Measurements from ENCODE around the gene LMNB1. TPM values are rescaled to one million over a fixed set of nuclear protein-coding genes. Genes with fewer than 3 reads are reported as not detected.

The LMNB1 gene
- total RNA-seq, 1 experiment from 2014 or later = 119 TPM

DNA sequence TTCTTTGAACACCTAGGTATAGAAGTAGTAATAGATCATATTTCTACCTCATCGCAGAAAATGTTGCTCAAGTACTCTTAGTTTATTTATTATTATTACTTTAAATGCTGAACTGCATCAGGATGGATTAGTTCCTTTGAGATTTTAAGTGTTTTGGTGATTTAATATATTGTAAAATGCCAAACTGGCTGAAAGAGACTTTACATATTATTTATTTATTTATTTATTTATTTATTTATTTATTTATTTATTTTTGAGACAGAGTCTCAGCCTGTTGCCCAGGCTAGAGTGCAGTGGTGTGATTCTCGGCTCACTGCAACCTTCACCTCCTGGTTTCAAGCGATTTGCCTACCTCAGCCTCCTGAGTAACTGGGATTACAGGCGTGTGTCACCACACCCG, 42.3 kb downstream of the LMNB1 start:
- no peak overlapping the region for H3K27ac ChIP-seq (ENCODE audit: low read length)
- no peaks in the 10 kb centered on the region for H3K9me3 ChIP-seq (ENCODE audit: low read length)
- DNase-seq (no peak), ATAC-seq (no peak)
- H4K20me1 ChIP-seq (ENCODE audit: low read length) = 0 out of 2 replicates have a peak, but pooled peaks cover 12% of the 10 kb centered on the region
- no peak overlapping the region for H2AFZ ChIP-seq (ENCODE audit: low read length)
- H3K36me3 ChIP-seq (ENCODE audit: low read depth, low read length) = peaks cover 71% of the 10 kb centered on the region
- no peaks in the 10 kb centered on the region for H3K27me3 ChIP-seq (ENCODE audit: low read length)
- H3K9me2 ChIP-seq (replicated peaks; ENCODE audit: low read length) = no peaks in the 10 kb centered on the region
- no peak overlapping the region for H3K4me2 ChIP-seq (ENCODE audit: low read length)
- ChIA-PET POLR2A (ENCODE audit: unreplicated experiment) (no interaction called here), CTCF (no interaction called here)
- H3K79me2 ChIP-seq (ENCODE audit: low read length) = peaks cover 45% of the 10 kb centered on the region
- intact Hi-C loops (cut with micrococcal nuclease) = no loop called here
- no TSS peak for BruUV-seq (replicated peaks)
- peaks cover 8% of the 10 kb centered on the region for H3K4me1 ChIP-seq (ENCODE audit: insufficient read depth, low read length)
- TF ChIP-seq EZH2phosphoT487 (IDR thresholded peaks at IDR 0.05; ENCODE audit: borderline replicate concordance, low read length) = no peak
- TF ChIP-seq, protein P1, sequence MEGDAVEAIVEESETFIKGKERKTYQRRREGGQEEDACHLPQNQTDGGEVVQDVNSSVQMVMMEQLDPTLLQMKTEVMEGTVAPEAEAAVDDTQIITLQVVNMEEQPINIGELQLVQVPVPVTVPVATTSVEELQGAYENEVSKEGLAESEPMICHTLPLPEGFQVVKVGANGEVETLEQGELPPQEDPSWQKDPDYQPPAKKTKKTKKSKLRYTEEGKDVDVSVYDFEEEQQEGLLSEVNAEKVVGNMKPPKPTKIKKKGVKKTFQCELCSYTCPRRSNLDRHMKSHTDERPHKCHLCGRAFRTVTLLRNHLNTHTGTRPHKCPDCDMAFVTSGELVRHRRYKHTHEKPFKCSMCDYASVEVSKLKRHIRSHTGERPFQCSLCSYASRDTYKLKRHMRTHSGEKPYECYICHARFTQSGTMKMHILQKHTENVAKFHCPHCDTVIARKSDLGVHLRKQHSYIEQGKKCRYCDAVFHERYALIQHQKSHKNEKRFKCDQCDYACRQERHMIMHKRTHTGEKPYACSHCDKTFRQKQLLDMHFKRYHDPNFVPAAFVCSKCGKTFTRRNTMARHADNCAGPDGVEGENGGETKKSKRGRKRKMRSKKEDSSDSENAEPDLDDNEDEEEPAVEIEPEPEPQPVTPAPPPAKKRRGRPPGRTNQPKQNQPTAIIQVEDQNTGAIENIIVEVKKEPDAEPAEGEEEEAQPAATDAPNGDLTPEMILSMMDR (conservative IDR thresholded peaks at IDR 0.05; ENCODE audit: low read depth, low read length) = no peak
- H3K9ac ChIP-seq (ENCODE audit: low read length) = no peak overlapping the region
- no peaks in the 10 kb centered on the region for H3F3A ChIP-seq (ENCODE audit: low read length, unreplicated experiment)
- H3K4me3 ChIP-seq (ENCODE audit: low read length) = no peak overlapping the region

DNA sequence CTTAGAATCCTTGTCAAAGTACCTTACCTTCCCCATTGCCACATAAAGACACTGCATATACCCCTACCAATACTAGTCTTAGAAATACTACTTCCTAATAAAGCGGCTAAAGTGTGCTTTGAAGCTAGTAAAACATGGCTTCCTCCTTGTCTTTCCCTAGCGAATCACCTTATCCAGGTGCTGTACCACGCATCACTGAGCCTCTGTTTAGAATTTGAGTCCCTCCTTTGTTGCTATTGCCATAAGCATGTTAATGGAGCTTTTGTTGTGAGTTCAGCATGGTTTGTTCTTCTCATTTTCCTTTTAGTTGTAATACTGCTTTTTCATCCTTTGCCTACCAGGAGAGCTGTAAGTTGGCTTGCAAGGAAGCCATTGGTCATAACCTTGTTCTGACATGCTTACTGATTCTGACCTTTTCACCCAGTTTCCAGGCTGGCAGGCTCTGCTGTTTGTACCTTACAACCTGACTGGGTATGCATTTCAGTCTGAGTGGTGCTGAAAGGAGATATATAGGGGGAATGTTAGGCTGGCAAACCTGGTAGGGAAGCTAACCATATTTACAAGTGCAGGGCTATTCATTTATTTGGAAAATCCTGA, 49.8 kb downstream of the LMNB1 start:
- intact Hi-C loops (cut with micrococcal nuclease) = no loop called here
- Histone ChIP-seq H3K79me2 (ENCODE audit: low read length) (0 out of 2 replicates have a peak, but pooled peaks cover 12% of the 10 kb centered on the region), H2AFZ (ENCODE audit: low read length) (no peak overlapping the region), H3K27me3 (ENCODE audit: low read length) (no peaks in the 10 kb centered on the region), H3K9me3 (ENCODE audit: low read length) (no peaks in the 10 kb centered on the region), H3K36me3 (ENCODE audit: low read depth, low read length) (peaks cover 87% of the 10 kb centered on the region), H4K20me1 (ENCODE audit: low read length) (0 out of 2 replicates have a peak, but pooled peaks cover 11% of the 10 kb centered on the region), H3K4me3 (ENCODE audit: low read length) (no peak overlapping the region), H3K9me2 (replicated peaks; ENCODE audit: low read length) (no peaks in the 10 kb centered on the region), H3K4me2 (ENCODE audit: low read length) (no peak overlapping the region), H3K4me1 (ENCODE audit: insufficient read depth, low read length) (no peaks in the 10 kb centered on the region), H3K9ac (ENCODE audit: low read length) (no peak overlapping the region), H3F3A (ENCODE audit: low read length, unreplicated experiment) (peaks cover 3% of the 10 kb centered on the region), H3K27ac (ENCODE audit: low read length) (no peak overlapping the region)
- ChIA-PET POLR2A (ENCODE audit: unreplicated experiment) (no interaction called here), CTCF (no interaction called here)
- DNase-seq = no peak
- no peak for TF ChIP-seq EZH2phosphoT487 (IDR thresholded peaks at IDR 0.05; ENCODE audit: borderline replicate concordance, low read length)
- TF ChIP-seq EZH2 (IDR thresholded peaks at IDR 0.05; ENCODE audit: low read length, unreplicated experiment) = no peak
- TF ChIP-seq, protein P1 (conservative IDR thresholded peaks at IDR 0.05; ENCODE audit: low read depth, low read length) = no peak
- no peak for ATAC-seq
- BruUV-seq (replicated peaks) = no TSS peak

DNA sequence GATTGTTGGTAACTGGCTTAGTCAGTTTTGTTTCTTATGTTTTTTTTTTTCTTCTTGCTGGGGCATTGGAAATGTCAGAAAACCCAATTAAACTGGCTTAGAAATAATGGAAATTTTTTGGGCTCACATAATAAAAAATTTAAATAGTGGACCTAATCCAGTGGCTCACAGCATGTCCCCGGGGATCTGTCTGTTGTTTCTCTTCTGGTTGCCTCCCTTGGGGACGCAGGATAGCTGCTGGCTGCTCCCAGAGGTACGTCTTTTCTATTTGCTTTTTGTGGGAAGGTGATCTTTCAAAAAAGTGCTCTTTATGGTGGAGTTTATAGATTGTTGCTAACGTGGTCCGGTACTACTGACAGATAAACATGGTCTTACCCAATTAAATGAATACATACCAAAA, 52.2 kb downstream of the LMNB1 start:
- ChIA-PET CTCF (no interaction called here), POLR2A (ENCODE audit: unreplicated experiment) (no interaction called here)
- no peak overlapping the region for H3K27ac ChIP-seq (ENCODE audit: low read length)
- H3K4me1 ChIP-seq (ENCODE audit: insufficient read depth, low read length) = no peaks in the 10 kb centered on the region
- ATAC-seq = no peak
- no peaks in the 10 kb centered on the region for H3K9me3 ChIP-seq (ENCODE audit: low read length)
- H4K20me1 ChIP-seq (ENCODE audit: low read length) = 0 out of 2 replicates have a peak, but pooled peaks cover 11% of the 10 kb centered on the region
- no peak overlapping the region for H2AFZ ChIP-seq (ENCODE audit: low read length)
- peaks cover 3% of the 10 kb centered on the region for H3F3A ChIP-seq (ENCODE audit: low read length, unreplicated experiment)
- intact Hi-C loops (cut with micrococcal nuclease) = no loop called here
- H3K4me2 ChIP-seq (ENCODE audit: low read length) = no peak overlapping the region
- no peaks in the 10 kb centered on the region for H3K9me2 ChIP-seq (replicated peaks; ENCODE audit: low read length)
- no peak overlapping the region for H3K9ac ChIP-seq (ENCODE audit: low read length)
- H3K79me2 ChIP-seq (ENCODE audit: low read length) = 0 out of 2 replicates have a peak, but pooled peaks cover 4% of the 10 kb centered on the region
- BruUV-seq (replicated peaks) = no TSS peak
- no peak for DNase-seq
- no peaks in the 10 kb centered on the region for H3K27me3 ChIP-seq (ENCODE audit: low read length)
- peaks cover 82% of the 10 kb centered on the region for H3K36me3 ChIP-seq (ENCODE audit: low read depth, low read length)
- TF ChIP-seq, protein P1 (conservative IDR thresholded peaks at IDR 0.05; ENCODE audit: low read depth, low read length) = no peak
- TF ChIP-seq EZH2phosphoT487 (IDR thresholded peaks at IDR 0.05; ENCODE audit: borderline replicate concordance, low read length) (no peak), EZH2 (IDR thresholded peaks at IDR 0.05; ENCODE audit: low read length, unreplicated experiment) (no peak)
- H3K4me3 ChIP-seq (ENCODE audit: low read length) = no peak overlapping the region
